GM21526 (cell line): ENCODE measurements around the gene USP3.
"Not testable (repeated sequence)": the region's sequence is repeated elsewhere in the genome, so short reads cannot be mapped to it uniquely, and the experiment has no call there.

Source experiments
- ATAC-seq: cut with Tn5 transposase; IDR thresholded peaks from one replicate; pipeline ENCODE4 v1.9.1; 2021; ENCODE audit warnings: moderate library complexity; ENCODE audit not compliant: unreplicated experiment, low FRiP score

The USP3 gene

DNA sequence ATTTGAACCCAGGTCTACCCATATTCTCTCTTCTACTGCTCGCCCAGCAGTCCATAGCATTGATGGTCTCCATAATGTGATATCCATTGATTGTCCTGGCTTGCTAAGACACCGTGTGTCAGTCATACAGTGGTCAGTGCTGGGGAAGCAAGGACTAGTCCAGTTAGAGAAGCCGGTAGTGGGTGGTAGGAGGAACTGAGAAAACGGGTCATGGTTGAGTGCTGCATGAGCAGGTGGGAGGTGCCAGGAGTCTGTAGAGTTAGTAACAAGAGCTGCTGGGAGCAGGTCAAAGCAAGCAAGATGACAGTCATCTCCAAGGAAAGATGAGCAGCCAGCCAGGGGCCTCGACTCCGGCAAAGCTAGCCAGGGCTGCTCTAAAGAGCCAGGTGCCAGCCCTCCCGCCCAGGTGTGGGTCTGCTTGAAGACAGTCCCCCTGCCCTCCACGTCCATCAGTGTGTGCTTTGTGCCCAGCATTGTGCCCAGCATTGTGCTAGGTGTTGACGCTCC lies 29.5 kb upstream of the USP3 start:
- peak; percentile 69 for ATAC-seq

DNA sequence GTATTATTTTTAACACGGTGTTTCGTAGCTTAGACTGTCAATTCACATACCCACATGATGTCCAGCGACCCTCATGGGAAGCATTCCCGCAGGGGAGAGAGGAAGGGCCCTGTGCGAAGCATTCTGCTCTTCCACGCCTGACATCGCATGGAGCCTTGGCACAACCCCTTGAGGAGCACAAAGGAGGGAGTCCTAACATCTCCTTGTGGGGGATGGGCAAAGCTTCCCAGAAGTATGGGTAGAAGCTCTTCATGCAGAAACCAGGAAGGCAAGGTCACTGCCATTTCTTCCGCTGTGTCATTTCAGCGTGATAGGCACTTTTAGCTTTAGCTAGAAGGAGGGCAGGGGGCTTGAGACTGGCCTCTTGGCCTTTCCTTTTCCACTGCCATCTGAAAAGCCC lies 28.7 kb upstream of the USP3 start:
- ATAC-seq = no peak

- ATAC-seq = no peak
These were observed 28.2 kb upstream of the USP3 start for GRCh38 chr15:63476229-63476632.

DNA sequence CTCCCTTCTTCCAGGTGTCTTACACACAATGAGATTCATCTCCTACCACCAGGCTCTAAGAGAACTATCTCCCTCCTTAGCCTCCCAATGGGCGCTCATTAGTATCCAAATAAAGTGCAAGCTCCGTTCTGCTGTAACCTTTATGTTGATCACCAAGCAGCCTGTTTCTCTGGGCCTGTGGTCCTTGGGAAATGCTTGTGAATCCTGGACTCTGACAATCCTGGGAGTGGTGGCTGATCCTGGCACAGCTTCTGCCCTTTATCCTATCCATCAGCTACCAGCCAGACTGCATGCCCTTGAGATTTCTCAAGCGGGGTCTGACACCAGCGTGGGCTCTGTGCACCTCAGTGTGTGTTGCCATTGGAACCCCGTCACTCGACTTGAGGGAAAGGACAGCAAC lies 26.1 kb upstream of the USP3 start:
- ATAC-seq = no peak

DNA sequence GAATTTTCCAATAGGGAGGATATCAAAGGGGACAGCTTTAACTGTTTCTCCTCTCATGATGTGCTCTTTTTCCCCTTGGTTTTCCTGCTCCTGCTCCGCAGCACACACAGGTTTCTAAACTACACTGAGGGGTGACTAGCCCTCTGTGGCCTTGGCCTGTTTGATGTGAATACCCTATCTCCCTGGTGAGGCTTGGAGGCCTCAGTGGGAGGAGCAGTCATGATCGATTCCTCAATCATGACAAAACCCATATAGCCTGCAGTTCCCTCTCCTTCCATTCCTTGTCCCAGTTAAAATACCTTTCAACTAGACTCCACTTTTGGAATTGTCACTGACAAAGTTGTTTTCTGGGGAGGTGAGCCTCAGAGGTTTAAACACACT lies 24.0 kb upstream of the USP3 start:
- no peak for ATAC-seq

- no peak for ATAC-seq
These were observed 23.1 kb upstream of the USP3 start for GRCh38 chr15:63481105-63481810.

DNA sequence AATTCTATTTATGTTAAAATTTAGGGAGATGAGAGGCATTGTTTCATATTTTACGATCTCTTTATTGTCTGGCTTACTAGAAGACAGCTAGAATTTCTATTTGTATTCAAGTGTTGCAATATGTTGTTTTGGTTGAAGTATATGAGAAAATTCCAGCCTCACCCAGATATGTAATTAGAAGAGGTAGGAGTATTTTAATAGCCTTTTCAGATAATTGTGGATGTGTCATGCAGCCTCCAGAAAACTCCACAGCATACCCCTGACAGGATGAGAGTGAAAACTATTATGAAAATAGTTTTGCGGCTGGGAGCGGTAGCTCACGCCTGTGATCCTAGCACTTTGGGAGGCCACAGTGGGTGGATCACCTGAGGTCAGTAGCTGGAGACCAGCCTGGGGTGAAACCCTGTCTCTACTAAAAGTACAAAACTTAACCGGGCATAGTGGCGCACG lies 21.5 kb upstream of the USP3 start:
- no peak for ATAC-seq

DNA sequence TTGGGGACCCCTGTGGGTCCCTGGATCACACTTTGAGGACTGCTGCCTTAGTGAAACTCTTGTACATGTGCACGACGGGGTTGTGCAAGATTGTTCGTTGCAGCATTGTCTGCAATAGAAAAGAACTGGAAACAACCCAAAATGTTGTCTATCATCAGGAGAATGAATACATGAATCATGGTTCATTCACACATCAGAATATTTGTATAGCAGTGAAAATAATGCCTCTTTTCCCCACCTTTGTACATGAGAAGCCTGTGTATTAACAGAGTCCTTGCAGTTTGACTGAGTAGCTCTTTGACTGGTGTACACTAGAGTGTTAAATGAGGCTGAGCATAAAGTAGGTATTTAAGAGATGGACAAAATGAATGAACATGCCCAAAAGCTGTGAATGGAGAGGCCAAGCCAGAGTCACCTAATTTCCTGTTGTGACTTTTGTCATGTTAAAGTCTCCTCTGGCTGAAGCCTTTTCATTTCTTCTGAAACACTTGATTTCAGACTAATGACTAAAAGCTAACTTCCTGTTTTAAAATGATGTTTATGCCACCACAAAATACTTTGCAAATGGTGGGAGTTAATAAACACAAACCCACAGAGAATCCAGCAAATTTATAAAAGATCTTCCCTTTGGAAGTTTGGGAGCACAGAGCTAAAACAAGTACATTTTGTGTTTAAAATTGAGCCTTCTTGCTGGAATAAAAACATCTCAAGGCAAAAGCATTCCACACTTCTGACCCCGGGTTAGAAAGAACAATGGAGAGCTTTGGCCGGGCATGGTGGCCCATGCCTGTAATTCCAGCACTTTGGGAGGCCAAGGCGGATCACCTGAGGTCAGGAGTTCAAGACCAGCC lies 20.6 kb upstream of the USP3 start:
- no peak for ATAC-seq

- no peak for ATAC-seq
These were observed 19.8 kb upstream of the USP3 start for GRCh38 chr15:63484433-63485186.

- peak; percentile 49 for ATAC-seq
These were observed 17.2 kb upstream of the USP3 start for GRCh38 chr15:63487076-63487757.

DNA sequence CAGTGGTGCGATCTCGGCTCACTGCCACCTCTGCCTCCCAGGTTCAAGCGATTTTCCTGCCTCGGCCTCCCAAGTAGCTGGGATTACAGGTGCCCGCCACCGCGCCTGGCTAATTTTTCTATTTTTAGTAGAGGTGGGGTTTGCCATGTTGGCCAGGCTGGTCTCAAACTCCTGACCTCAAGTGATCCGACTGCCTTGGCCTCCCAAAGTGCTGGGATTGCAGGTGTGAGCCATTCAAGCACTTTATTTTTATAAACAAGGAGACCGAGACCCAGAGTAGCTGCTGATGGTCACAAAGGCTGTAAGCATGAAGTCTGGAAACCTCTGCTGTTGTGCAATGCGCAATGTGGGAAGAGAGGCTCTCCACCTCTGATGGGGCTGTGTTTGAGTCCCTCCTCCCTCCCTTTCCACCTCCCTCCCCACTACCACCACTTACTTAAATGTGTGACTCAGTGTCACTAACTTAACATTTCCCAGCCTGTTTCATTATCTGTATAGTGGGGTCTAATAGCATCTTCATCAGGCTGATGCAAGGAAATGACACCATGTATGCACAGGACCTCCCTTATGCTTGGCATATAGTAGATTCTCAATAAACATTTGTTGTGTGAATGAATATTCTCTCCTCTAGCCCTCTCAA lies 16.5 kb upstream of the USP3 start:
- not testable (repeated sequence) for ATAC-seq

- ATAC-seq = no peak
These were observed 15.9 kb upstream of the USP3 start for GRCh38 chr15:63488398-63488960.

GRCh38 chr15:63489352-63489751 lies 15.0 kb upstream of the USP3 start:
- no peak for ATAC-seq

DNA sequence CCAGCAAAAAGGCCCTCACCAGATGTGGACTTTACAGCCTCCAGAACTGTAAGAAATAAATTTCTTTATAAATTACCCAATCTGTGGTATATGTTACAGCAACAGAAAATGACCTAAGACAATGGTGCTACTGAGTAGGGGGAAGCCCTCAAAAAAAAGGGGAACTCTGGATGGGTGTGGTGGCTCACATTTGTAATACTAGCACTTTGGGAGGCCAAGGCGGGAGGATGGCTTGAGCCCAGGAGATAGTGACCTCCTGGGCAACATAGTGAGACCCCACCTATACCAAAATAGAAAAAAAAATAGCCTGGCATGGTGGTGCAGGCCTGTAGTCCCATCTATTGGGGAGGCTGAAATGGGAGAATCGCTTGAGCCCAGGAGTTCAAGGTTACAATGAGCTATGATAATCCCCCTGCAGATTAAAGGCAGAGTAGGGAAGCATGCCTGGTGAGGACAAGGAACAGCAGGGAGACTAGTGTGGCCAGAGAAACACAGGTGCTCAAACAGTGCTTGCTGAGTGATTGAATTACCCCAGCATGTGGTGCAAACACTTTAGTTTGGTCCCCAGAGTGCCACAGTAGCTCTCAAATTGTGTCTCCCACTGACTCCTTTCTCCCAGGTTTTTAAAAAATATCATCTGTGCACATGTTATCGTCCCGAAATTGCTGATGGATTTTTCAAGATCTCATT lies 13.9 kb upstream of the USP3 start:
- ATAC-seq = no peak

DNA sequence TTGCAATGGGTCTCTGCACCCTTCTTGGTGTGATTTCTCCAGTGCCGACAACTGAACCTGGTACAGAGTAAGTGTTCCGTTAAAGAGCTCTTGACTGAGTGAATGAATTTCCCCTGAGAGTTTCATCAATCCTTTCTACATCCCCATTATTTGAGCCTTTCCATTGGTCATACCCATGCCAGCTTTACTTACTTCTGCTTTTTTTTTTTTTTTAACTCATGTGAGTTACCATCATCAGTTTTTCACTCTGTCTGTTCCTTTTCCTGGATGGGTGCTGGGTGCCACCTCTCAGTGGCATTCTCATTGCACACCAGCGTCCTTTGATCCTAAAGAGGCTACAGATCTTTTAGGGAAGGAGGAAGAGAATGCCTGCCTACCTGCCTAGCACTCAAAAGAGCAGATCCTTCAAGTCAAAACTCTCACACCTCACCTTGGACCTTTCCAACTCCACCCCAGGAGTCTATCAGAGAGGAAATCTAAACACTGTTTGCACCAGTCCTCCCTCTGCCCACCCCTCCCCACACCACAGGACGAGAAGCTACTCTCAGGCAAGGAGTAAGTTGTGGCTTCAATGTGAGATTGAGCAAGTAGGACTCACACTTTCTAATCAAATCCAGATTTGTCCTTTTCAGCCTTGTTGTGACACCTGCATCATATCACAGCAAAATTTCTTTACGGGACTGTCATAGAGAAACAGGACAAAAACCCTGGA lies 13.1 kb upstream of the USP3 start:
- no peak for ATAC-seq

DNA sequence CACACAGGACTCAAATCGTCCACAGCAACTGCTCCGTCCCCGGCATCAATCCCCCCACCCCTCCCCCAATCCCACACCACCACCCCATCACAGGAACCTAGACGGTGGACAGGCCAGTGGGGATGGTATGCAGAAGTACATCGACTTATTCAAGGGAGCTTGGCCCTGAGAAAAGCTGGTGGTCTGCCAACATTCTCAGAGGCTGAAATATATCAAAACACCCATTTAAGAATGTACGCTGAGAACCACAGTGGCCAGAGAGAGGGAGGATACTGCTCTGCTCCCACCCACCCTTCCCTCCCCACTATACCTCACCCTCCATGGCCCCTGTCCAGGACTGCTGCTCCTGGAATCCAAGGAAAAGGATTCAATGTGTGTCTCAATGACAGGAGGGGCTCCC lies 12.4 kb upstream of the USP3 start:
- ATAC-seq = no peak

GRCh38 chr15:63492541-63493077 lies 11.8 kb upstream of the USP3 start:
- no peak for ATAC-seq

GRCh38 chr15:63493436-63493835 lies 11.0 kb upstream of the USP3 start:
- ATAC-seq = no peak
